Measurements from ENCODE around the gene NID1.

The NID1 gene

DNA sequence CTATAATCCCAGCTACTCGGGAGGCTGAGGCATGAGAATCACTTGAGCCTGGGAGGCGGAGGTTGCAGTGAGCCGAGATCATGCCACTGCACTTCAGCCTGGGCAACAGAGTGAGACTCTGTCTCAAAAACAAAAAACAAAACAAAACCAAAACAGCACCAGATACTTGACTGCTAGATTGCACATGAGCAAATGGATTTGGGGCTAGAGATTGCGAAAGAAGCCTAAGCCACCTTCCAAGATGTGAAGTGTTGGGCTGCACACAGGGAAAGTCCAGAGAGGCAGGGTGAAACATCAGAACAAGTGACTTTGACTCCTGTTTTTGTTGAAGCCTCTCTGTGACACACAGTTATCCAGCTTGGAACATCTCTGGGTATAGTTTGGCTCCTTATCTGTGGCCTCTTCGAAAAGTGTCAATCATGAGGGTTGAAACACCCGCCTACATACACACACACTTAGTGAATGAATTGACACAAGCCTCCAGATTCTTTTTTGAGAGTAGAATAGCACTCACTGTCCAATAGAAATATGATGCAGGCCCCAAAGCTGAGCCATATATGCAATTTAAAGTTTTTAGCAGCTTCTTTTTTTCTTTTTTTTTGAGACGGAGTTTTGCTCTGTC is 43.2 kb upstream of the NID1 start:
- DNase-seq (ENCODE audit: extremely low read depth, low read depth), result no peak
- TF ChIP-seq, protein P1, sequence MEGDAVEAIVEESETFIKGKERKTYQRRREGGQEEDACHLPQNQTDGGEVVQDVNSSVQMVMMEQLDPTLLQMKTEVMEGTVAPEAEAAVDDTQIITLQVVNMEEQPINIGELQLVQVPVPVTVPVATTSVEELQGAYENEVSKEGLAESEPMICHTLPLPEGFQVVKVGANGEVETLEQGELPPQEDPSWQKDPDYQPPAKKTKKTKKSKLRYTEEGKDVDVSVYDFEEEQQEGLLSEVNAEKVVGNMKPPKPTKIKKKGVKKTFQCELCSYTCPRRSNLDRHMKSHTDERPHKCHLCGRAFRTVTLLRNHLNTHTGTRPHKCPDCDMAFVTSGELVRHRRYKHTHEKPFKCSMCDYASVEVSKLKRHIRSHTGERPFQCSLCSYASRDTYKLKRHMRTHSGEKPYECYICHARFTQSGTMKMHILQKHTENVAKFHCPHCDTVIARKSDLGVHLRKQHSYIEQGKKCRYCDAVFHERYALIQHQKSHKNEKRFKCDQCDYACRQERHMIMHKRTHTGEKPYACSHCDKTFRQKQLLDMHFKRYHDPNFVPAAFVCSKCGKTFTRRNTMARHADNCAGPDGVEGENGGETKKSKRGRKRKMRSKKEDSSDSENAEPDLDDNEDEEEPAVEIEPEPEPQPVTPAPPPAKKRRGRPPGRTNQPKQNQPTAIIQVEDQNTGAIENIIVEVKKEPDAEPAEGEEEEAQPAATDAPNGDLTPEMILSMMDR (IDR thresholded peaks at IDR 0.05; ENCODE audit: low read depth, low read length), result no peak

DNA sequence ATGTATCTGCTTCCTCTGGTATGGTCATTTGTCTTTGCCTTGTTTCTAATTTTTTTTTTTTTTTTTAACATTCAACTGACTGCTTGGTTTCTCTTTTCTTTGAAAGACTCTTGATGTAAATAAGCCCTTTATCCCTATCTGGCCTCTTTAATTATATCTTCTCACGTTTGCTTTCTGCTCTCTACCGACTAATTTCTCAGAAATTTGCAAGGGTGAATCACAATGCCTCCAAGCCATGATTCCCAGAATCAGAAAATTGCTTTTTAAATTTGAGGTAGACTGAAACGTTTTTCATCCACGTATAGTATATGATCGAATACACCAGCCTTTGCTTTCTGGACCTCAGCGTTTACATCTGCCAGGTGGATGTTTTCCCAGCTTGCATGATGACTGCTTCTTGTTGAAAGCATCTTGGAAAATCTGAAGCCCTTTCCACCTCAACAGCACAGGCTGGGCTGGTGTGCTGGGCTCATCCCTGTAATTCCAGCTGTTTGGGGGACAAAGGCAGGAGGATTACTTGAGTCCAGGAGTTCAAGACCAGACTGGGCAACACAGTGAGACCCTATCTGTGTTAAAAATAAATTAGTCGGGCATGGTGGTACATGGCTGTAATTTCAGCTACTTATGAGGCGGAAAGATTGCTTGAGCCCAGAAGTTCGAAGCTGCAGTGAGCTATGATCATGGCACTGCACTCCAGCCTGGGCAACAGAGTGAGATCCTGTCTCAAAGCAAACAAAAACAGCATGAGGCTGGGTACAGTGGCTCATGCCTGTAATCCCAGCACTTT is 42.4 kb upstream of the NID1 start:
- TF ChIP-seq, protein P1 (IDR thresholded peaks at IDR 0.05; ENCODE audit: low read depth, low read length), result no peak
- DNase-seq (ENCODE audit: extremely low read depth, low read depth), result no peak

DNA sequence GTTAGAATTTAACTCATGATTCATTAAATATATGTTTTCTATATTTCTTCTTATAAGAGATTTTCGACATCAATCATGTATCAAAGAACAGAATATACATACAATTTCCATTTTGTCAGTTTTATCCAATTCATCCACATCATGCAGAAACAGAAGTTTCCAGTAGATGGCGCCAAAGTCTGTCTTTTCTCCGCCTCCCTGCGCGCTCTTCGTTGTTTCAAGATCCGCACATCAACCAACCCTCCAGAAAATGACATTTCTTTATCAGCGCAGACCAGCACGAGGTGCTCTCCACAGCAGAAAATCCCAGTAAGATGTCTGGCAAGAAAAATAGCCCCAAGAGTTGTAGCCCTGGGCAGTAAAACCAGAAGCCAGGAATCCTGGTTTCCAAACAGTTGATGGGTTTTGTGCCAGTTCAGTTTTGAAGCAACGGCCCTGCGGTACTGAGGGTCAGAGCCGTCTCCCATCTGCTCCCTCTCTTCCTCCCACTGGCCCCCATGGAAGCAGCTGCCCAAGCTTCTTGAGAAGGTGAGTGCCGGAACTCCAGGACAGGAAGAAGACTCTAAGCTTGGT is 38.8 kb upstream of the NID1 start:
- TF ChIP-seq, protein P1 (IDR thresholded peaks at IDR 0.05; ENCODE audit: low read depth, low read length), result peak; percentile 77
- no peak for DNase-seq (ENCODE audit: extremely low read depth, low read depth)

DNA sequence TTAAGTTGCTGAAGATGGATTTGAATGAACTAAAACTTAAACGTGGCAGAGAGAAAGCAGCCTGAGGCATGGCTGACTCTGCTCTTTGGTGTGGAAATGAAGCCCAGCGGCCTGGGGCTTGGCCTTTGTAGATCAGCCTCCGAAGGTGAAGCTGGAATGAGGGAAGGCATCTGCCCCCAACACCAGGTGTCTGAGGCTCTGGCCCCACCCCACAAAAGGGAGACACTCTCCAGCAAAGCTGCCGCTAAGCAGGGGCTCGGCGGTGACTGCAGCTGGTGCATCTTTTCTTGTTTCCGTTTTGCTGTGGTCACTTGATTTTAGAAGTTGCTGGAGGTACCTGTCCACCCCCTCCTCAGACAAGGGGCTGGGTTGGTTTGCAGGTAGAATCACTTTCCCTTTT is 38.2 kb upstream of the NID1 start:
- no peak for DNase-seq (ENCODE audit: extremely low read depth, low read depth)
- TF ChIP-seq, protein P1 (IDR thresholded peaks at IDR 0.05; ENCODE audit: low read depth, low read length), result no peak

DNA sequence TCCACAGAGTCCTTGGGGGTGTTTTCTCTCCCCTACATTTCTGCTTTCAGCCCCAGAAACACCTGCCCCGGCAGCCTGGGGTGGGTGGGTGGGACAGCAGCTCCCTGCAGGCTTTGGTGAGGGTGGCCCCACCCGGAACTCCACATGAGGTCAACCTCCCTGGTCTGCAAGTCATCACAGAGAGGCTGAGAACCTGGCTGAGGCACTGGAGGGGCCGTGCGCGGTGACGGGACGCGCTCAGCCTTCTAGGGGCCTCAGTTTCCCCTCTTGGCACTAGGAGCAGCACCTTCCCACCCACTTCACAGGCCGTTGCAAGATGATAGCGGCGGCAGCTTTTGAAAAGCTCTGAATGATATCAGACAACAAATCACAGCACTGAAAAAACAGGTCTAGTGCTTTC is 37.7 kb upstream of the NID1 start:
- TF ChIP-seq, protein P1 (IDR thresholded peaks at IDR 0.05; ENCODE audit: low read depth, low read length), result no peak
- DNase-seq (ENCODE audit: extremely low read depth, low read depth), result no peak

DNA sequence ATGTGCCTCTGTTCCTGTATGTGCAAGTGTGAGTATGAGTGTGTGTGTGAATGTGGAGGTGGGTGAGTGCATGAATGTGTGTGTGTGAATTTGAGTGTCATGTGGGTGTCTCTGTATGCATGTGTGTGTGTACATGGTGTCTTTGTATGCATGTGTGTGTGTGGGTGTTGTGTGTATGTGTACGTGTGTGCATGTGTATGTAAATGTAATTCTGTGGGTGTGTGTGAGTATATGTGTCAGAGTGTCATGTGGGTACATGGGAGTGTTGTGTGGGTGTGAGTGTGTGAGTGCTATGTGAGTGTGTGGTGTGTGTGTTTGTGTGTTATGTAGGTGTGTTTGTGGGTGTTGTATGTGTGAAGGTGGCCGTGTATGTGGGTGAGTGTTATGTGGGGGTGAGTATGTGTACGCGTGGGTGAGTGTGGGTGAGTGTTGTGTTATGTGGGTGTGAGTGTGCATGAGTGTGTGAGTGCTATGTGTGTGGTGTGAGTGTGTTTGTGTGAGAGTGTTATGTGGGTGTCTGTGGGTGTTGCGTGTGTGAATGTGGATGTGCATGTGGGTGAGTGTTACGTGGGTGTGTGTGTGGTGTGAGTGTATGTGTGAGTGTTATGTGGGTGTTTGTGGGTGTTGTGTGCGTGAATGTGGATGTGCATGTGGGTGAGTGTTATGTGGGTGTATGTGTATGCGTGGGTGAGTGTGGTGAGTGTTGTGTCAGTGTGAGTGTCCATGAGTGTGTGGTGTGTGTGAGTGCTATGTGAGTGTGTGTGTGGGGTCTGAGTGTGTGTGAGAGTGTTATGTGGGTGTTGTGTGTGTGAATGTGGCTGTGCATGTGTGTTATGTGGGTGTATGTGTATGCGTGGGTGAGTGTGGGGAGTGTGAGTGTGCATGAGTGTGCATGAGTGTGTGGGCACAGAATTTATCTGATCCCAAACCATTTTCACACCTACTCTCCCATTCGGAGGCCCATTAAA is 36.6 kb upstream of the NID1 start:
- DNase-seq (ENCODE audit: extremely low read depth, low read depth), result no peak
- TF ChIP-seq, protein P1 (IDR thresholded peaks at IDR 0.05; ENCODE audit: low read depth, low read length), result no peak
